ENCODE results near the gene GRM8.

DNA sequence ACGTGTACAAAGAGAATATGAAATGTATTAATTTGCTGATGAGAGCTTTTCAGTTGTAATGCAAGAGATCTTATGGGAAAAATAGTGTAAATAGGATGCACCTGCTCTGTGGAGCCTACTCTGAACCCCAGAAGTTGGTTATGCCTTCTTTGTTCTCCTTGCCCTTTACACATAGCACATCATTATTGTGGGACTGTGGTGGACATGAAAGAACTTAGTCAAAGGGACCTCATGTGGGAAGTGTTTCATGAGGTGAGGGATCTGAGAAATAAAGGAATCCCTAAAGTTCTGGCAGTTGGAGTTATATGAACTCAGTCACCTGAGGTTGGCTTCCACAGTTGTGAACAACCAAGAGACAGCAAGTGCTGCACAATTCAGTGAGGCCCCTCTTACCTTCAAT lies 66.1 kb downstream of the GRM8 start:
- TF ChIP-seq POLR2AphosphoS5 (IDR thresholded peaks at IDR 0.05; ENCODE audit: low read depth, low read length) (no peak), POLR2A (IDR thresholded peaks at IDR 0.05; ENCODE audit: low read depth, low read length) (no peak), TAF1 (IDR thresholded peaks at IDR 0.05; ENCODE audit: borderline replicate concordance, low read depth, low read length) (no peak)

All from GM12892 (cell line).